NCI-H226 (cell line): Measurements from ENCODE around the gene ANKFY1.

Source experiments
- DNase-seq: peaks from one replicate; pipeline ENCODE4 v3.0.0-alpha.2; 2015

ANKFY1 gene

DNA sequence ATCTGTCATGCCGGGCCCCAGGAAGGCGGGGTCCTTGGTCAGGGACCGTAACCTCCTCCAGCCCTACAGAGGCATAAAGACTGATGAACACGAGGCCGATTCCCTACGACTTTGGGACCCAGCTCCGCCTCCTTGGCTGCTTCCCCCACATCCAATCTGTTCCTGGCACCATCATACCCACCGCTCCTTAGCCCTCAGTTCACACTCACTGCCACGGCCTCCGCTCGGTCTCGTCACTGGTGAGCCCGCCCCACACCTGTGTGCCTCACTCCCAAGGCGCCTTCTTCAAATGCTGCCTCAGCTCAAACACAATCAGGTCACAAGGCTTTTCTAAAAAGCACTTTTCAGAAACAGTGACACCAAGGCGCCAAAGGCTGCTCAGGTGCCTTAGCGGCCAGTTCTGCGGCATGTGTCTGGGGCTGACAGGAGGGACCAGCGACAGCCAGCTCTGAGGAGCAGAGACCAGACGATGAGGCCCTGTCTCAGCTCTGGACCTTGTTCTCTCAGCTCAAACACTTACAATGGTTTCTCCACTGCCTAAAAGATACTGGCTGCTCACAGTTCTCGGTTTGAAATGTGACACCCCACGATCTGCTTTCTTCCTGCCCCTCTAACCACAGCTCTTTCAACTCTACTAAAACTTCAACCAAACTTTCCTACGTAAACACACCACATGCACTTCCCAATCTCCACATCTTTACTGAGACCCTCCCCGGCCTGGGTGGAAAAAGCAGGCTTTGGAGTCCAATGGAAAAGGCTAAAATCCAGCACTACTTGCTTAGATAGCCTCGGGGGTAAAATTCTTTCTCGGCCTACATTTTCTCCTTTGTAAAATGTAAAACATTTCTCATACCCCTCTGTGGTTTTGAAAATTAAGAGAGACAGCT lies 87.6 kb downstream of the ANKFY1 start:
- no peak for DNase-seq

DNA sequence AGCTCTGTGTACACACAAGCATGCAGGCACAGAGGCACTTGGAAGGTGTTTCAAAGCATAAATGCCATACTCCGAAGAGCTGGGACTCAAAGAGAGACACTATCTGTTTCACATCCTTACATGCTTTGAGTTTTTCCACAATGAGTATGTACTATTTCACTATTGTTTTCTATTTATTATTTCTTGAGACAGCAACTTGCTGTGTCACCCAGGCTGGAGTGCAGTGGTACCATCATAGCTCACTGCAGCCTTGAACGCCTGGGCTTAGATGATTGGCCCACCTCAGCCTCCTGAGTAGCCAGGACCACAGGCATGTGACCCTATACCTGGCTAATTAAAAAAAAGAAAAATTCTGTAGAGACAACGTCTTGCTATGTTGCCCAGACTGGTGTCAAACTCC lies 89.2 kb downstream of the ANKFY1 start:
- no peak for DNase-seq

DNA sequence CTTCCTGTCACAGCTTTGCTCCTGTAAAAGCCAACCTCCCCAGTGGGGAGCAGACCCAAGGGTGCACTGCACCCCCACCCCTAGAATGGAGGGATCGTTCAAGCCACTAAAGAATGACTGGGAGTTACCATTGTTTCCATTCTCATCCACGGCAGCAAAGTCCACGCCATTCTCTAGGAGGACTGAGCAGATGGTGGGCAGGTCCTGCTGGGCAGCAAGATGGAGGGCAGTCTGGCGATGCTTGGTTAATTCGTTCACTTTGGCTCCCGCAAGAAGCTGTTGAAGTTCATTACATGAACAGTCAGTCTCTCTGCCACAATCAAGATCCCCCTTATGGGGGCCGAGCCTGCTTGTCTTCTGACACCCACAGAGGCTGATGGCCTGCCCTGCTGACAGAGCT lies 90.0 kb downstream of the ANKFY1 start:
- DNase-seq, result no peak

DNA sequence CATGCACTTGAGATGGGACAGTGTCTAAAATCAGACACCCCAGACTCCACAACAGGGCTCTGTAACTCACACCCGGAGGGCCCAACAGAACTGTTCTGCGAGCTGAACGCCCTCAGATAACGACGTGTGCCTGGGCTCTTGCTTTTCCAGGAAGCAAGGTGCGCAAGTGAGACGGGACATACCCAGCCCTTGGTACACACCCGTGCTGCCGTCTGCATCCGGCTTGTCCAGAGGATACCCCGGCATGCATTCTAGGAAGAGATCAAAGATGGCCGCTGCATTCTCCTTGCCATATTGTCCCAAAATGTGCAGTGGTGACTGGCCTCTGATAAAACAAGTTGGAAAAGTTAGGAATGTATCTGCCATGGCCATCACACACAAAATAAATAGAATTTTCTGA lies 91.4 kb downstream of the ANKFY1 start:
- no peak for DNase-seq

DNA sequence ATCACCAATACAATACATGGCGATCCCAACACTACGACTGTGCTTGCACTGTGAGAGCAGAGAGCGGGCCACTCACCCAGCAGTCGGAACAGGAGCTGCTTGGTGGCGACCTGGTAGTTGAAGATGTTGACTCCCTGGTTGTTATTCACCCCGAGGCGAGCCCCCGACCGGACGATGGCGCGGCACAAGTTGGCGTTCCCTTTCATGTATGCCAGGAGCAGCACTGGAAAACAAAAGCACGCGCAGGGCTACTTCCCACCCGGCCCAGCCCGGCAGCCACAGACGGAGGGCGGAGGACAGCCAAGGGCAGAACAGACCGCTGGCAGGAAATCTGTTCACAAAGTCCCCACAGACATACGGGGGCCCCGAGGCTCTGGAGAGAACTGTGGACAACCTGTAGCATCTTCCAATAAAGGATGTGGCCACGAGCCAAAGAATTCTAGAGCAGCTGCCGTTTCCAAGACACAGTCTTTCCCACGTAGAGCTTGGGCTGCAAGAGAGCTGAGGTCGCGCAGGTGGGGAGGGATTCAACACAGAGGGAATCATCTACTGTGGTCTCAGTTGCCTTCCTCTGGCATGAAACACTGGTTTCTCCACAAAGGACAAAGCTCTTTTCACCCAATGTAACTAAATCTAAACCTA lies 93.0 kb downstream of the ANKFY1 start:
- DNase-seq, result no peak

DNA sequence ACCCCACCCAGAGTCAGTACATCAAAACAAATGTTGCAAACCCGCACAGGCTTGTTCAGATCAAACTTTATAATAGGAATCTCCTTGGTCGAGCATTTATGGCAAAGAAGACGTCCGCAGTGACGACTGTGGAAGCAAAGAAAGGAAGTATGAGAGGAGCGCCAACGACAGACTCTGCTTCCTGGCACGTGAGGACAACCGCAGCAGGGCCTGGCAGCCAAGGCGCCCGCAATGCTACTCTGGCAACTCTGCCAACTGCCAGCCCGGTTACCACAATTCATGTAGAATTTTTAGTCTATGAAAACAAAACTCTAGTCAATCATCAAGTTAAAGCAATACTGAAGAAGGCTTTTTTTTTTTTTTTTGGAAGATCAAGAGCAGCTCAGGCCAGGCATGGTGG lies 96.0 kb downstream of the ANKFY1 start:
- DNase-seq, result no peak

DNA sequence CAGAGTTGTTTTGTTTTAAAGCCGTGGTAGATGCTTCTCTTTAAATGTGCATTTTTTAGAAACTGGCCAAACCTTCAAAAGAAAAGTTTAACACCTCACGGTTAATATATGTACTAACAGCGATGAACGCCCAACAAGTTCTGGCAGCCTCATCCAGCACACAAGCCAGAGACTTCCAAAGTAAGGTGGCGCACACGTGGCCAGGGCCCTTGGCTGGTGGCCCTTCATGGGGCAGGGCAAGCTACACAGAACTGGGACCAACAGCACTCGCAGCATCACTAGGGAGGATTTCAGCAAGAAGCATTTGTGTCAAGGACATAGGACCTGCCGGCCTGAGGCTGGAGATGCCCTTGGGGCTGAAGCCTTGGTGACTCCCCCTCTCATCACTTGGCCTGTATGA lies 97.4 kb downstream of the ANKFY1 start:
- no peak for DNase-seq

DNA sequence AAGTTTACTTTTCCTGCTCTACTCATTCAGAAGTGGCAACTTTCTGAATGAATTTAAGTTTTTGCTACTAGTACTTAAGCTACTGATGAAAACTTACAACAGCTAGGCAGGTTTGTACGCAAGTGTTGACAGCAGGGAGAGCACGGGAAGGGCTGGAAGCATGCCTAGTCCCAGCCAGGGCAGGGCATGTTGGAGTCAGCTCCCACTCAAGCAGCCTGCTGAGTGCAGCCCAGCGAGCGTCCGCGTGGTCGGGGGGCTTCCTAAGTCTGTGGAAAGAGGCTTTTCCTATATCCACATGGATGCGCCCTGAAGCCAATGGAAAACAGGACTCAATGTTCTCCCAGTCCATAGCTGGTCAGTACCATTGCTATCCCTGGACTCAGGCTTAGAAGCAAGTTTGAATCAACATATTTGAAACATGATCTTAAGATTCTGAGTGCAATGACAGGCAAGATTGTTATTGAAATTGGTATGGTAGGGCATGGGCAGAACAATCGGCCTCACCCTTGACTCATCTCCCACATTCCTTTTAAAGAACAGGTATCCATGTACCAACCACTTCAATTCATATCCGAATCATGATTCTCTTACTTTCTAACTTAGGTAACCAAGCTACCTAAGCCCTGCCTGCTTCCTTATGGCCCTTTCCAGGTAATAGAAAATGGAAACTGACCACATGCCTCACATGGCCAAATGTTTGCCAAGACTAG lies 98.3 kb downstream of the ANKFY1 start:
- DNase-seq, result no peak

DNA sequence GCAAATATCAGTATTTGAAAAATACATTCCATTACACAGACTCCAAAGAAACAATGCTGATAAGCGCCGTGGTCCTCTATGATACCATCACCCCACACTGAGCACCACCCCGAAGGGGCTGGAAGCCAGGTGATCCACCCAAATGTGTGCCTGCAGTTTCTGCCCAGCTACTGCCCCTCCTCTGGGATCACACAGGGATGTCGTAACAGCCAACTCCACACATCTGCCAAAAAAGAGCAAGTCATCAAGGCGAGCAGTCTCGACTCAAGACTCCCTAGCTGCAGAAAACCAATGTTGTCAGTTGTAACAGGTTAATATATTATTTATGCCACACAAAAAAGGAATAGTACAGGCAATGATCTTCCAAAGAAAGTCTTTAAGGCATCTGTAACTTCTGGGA lies 99.8 kb downstream of the ANKFY1 start:
- peak; percentile 38 for DNase-seq

DNA sequence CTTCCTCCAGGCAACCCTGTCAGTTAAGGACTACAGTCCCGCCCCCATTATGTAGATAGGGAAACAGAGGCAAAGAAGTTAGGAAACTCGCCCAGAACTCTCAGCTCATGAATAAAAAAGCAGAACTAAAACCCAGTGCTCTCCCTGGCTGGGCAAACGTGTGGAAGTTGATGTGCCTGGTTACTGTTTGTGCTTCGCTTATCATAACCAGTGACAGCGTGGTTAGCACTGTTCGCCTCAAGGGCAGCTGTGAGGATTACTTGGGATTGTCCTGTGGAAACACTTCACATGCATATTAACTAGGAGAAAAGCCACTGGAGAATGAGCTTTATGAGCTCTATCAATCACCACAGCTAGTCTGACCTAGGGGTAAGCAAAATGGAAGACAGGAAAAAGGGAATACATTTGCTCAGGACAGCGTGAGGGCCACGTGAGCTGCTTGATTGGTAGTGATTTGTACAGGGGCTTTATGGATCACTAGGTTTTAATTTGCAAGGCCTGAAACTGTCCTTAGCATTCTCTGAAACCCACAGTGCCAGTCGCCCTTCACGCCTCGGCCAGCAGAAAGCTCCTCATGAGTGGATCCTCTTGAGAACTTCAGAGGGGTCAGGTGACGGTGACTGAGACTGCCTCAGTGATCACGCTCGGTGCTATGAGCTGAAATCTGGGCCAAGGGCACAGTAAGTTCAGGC lies 100.9 kb downstream of the ANKFY1 start:
- no peak for DNase-seq

DNA sequence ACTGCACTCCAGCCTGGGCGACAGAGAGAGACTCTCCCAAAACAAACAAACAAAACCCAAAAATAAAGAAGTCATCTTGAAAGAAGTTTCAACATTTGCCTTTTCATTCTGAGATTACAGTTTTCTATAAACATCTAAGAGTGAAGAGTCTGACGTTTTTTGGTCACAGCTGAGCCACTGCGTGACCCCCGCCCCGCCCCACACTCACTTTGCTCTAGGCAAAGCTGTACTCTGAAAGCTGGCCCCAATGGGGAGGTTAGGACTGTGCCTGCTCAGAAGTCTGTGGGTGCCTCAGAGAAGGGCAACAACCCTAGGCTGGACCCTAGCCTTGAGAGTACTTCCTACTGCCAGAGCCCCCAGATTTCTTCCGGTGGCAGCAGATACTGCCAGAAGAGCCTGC lies 101.5 kb downstream of the ANKFY1 start:
- no peak for DNase-seq

DNA sequence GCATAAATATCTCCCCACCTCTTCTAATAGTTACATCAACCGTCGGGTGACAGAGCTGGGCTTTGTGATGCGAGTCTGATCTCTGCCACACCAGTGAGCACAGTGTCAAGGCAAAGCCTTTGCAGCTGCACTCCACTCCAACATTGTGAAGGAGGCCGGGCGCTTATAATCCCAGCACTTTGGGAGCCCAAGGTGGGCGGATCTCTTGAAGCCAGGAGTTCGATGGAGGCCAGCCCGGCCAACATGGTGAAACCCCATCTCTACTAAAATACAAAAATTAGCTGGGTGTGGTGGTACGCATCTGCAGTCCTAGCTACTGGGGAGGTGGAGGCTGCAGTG lies 101.8 kb downstream of the ANKFY1 start:
- DNase-seq, result no peak

DNA sequence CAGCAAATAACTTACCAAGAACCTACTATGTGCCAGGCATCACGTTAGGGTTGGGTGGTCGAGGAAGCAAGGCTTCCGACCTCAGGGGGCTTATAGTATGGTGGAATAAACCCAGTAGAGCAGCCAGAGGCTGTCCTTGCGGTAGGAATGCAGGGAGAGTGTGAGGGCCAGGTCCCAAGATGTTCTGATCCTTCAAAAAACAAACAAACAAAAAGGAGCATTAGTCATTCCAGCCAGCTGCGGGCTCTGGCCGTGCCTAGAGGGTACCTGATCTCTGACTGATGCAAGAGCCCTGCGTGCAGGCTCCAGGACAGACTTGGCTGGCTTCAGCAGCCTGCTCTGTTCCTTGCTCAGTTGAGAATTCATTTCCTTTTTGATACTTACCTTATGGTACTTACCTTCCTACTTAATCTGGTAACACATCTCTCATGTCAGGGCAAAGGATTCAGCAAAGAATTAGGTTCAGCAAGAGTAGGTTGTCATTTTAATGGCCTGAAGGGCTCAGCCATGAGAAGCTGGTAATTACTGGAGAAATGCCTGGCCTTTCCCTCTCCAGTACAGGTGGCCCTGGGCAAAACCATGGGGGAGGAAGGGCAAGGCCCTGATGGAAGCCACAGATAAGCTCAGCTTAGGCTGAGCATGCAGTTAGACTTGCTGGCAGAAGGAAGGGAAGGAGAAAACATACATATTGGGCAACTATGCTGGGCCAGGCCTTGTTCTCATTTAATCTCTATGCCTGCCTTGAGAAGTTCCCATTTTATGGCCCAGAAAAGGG lies 102.4 kb downstream of the ANKFY1 start:
- DNase-seq, result peak; percentile 53

DNA sequence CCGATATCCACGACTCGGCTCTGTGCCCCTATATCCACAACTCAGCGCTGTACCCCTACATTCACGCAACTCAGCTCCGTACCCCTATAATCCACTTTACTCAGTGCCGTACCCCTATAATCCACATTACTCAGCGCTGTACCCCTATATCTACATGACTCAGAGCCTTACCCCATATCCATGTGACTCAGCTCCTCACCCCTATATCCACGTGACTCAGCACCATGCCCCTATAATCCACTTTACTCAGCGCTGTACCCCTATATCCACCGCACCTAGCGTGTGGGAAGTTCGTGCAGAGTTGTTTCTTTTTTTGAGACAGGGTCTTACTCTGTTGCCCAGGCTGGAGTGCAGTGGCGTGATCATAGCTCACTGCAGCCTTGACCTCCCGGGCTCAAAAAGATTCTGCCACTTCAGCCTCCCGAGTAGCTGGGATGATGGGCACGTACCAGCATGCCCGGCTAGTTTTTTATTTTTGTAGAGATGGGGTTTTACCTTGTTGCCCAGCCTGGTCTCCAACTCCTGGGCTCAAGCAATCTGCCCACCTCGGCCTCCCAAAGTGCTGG lies 103.4 kb downstream of the ANKFY1 start:
- DNase-seq, result no peak

DNA sequence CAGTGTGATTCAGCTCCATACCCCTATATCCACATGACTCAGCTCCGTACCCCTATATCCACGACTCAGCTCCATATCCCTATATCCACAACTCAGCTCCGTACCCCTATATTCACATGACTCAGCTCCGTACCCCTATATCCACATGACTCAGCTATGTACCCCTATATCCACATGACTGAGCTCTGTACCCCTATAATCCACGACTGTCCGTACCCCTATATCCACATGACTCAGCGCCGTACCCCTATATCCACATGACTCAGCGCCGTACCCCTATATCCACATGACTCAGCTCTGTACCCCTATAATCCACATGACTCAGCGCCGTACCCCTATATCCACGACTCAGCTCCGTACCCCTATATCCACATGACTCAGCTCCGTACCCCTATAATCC lies 104.0 kb downstream of the ANKFY1 start:
- DNase-seq, result no peak

DNA sequence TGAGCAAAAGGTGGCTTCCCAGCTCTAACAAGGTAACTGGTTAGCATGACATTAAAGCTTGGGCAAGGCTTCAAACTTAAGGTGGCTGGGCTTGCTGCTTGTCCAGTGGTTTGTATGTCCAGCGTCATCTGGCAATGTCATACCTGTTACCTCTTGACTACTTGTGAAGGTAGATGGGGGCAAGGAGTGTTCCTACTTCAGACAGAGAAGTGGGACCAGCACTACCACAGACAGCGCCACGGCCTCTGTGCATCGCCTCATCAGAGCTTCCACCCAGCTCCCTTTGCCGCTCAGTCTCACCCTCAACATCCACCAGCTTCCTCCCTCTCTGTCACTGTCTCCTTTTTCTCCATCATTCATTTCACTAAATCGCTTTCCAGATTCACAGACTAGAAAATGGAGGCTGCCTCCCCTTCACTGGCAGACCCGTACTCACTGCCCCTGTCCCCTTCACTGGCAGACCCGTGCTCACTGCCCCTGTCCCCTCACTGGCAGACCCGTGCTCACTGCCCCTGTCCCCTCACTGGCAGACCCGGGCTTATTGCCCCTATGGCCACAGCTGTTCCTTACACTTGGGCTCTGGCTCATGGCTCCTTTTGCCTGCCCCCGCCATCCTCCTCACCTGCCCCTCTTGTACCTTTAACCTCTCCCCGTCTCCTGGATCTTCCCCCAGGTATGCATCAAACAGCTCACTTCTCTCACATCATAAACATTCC lies 106.0 kb downstream of the ANKFY1 start:
- DNase-seq, result no peak

DNA sequence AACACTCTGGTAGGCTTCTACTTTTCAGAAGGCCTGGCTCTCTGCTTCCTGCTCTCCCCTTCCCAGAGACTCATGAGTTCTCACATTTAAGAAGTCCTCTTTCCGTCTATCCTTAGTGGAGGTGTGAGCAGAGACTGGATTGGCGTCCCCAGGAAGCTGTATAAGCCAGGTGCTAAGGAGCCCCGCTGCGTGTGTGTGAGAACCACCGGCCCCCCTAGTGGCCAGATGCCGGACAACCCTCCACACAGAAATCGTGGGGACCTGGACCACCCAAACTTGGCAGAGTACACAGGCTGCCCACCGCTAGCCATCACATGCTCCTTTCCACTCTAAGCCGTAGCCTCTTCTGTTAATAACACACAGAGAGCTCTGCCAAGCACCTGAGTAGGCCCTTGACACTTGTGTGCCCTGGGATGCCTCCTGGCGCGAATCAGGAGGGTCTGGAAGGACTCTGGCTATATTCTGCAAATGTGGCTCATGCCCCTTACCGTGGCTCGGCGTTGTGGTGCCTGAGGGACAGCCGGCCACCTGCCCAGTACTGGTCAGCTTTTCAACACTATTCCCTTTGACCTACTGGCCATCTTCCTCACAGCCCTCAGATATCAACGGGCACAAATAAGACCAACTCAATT lies 106.9 kb downstream of the ANKFY1 start:
- no peak for DNase-seq

DNA sequence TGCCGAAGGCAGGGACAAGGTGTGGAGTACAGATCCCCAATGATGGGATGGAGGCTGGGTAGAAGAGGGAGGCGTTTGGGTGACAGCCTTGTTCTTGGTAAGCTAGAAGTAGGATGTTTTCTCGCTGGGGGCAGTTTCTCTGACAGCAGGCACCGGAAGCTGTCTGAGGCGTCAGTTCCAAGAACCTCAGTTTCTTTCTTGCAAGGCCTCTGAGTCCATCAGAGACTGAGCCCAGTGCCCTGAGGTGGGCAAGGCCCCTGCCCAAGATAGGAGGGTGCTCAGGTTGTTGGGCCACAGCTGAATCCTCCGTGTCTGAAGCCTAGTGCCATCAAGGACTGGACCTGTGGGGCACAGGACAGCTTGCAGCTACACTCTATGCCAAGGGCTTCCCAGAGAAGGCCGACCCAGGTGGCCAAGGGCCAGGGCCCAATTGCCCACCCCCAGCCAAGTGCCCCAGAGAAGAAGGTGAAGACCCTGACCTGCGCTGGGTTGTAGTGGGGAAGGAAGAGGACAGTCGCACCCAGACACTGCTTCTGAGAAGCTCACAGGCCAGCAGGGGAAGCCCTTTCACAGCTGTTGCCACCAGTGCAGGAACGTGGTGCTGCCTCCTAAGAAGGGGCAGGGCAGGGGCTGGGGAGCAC lies 107.7 kb downstream of the ANKFY1 start:
- no peak for DNase-seq

DNA sequence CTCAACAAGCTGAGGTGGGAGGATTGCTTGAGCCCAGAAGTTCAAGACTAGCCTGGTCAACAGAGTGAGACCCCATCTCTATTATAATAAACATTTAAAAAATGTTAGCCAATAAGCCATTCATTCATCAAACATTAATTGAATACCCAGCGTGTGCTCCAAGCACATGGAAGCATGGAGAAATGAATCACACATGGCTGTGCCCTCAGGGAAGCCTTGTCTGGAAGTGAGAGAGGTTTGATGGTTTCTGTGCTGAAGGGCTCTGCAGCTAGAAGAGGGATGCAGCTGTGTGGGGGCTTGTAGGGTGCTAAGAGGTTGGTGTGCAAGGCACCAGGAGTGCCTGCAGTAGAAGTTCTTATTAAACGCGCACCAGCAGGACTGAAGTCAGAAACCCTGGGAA lies 109.6 kb downstream of the ANKFY1 start:
- DNase-seq, result no peak

DNA sequence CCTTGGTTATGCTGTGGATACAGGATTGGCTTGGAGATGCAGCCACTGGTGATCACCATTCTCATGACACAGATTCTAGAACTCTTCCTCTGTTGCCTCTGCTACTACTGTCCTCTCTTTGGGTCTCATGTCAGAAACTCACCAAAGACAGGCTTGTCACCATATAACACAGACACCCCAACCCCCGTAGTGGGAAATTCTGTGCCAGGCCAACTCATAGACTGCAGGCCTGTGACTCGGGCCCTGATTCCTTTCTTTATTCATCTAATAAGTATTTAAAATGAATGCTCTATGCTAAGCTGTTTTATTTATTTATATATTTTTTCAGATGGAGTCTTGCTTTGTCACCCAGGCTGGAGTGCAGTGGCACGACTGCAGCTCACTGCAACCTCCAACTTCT lies 111.3 kb downstream of the ANKFY1 start:
- DNase-seq, result peak; percentile 5

DNA sequence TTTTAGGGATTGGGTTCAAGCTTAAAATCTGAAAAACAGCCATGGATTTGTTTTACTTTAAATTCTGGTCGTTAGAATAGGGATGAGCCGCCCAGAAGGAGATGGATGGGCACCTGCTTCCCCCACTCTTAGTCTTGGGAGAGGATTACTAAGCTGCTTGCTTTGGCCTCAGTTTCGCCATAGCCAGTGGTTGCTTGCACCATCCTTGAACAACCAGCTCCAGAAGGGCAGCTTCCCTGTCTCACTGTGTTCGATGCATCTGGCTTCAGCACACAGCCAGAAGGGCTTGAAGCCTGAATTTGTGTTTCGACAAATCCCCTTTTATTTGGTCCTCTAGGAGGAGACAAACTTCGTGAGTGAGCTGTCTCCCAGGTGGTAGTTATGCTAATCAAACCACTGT lies 113.7 kb downstream of the ANKFY1 start:
- no peak for DNase-seq
